Fibroblast of mammary gland (primary cell): ENCODE measurements around the gene LMX1A.

Source experiments
- DNase-seq: peaks from one replicate; pipeline ENCODE4 v3.0.0-alpha.2; 2010; ENCODE audit warnings: low read depth
- H3K4me3 ChIP-seq: 2 replicates; pipeline ENCODE4 v1.5.1; 2011; ENCODE audit warnings: low read depth, mild to moderate bottlenecking, low read length, moderate library complexity; ENCODE audit not compliant: control insufficient read depth
- CTCF ChIP-seq: conservative IDR thresholded peaks from 2 replicates; pipeline ENCODE4 v1.5.1; 2011; ENCODE audit warnings: low read depth, low read length, inconsistent platforms; ENCODE audit not compliant: control insufficient read depth, insufficient read depth

The LMX1A gene

DNA sequence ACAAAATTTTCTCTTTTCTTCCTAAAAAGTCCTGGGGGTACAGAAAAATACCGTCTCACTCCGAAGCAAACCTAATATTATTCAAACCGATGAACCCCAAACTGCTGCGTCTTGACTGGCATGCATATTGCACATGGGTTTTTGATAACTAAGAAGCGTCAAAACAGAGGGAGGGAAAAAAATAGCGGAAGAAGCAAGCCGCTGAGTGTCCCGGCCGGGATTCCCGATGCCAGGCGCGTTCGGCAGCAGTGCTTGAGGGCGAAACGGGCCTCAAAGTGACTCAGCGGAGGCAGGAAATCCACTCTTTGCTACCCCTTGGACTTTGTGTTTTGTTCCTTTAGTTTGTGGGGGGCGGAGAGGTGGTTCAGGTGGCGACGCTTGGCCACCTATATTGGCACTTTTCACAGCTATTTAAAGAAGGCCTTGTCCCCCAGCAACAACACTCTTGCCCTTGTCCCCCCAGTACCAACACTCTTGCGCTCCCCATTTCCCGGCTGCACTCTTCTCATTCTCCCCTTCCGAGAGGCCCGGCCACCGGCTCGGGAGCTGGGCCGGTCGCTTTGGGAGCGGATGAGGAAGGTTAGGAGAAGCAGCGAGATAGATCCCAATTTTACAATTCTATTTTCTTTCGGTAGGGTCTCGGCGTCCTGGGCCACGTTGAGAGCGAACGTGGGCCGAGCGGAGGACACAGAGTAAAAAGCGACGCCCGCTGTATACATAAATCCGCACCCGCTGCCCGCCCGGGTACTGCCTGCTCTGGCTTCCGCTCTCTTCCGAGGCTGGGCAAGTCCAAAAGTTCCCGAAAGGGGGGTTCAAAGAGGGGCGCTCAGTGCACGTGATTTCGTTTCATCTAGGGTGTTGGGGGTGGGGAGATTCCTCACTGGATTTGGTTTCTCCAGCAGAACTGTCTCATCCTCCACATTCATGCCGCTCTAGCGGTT is 2.5 kb downstream of the LMX1A start:
- no peak for TF ChIP-seq CTCF
- DNase-seq = no peak
- H3K4me3 ChIP-seq = no peak overlapping the region

GRCh38 chr1:165352442-165353293 is 3.8 kb downstream of the LMX1A start:
- no peak overlapping the region for H3K4me3 ChIP-seq
- no peak for TF ChIP-seq CTCF
- no peak for DNase-seq

- no peak for TF ChIP-seq CTCF
- H3K4me3 ChIP-seq = no peak overlapping the region
- no peak for DNase-seq
These were observed 4.6 kb downstream of the LMX1A start for GRCh38 chr1:165351863-165352441.

GRCh38 chr1:165350840-165351239 is 5.7 kb downstream of the LMX1A start:
- no peak for TF ChIP-seq CTCF
- no peak overlapping the region for H3K4me3 ChIP-seq
- DNase-seq = no peak

DNA sequence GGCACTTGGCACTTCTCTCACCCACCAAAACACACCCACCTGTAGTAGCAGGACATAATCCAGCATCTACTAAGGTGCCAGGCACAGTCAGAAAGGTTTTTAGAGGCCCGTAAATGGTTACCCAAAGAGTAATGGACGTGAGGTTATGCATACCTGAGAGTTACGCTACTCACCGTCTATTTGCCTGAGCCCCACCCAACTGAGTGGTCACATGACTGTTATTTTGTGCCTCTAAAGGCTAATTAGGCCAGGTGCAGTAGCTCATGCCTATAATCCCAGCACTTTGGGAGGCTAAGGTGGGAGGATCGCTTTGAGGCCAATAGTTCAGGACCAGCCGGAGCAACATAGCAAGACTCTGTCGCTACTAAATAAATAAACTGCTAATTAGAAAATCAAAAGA is 11.0 kb downstream of the LMX1A start:
- no peak for DNase-seq
- TF ChIP-seq CTCF = no peak
- no peak overlapping the region for H3K4me3 ChIP-seq

DNA sequence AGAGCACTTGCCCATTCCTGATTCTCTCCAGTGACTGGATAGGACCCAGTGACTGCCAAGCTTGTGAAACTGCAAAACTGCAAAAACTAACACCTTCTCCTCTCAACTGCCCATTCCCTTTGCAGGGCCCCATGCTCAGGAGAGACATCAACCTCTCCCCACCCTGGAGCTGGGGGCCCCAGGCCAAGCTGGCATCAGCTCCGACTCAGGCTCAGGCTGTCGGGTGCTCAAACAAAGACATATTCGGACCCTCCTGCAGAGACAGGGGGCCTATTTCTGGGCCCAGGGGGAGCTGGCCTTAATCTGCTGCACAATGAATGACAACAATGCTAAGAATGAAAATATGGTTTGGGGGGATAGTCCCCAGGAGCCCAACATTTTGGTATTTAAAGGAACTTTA is 11.8 kb downstream of the LMX1A start:
- no peak for DNase-seq
- no peak overlapping the region for H3K4me3 ChIP-seq
- no peak for TF ChIP-seq CTCF
